ENCODE data around the gene WIPF3. TPM values are rescaled to one million over a fixed set of nuclear protein-coding genes. Genes with fewer than 3 reads are reported as not detected.

WIPF3 gene
- total RNA-seq, 1 donor from 2014 or later = not detected

Other genes with a start within 250 kb of the WIPF3 start
- gene PRR15, start 242.7 kb upstream of the WIPF3 start, total RNA-seq = not detected in 2 replicates
- 0.56 and 0.78 TPM in 2 replicates for gene SCRN1, start 183.3 kb downstream of the WIPF3 start, total RNA-seq
- 8.4 and 10.6 TPM in 2 replicates for gene FKBP14, start 220.2 kb downstream of the WIPF3 start, total RNA-seq
- 8.8 and 10.6 TPM in 2 replicates for gene PLEKHA8, start 221.9 kb downstream of the WIPF3 start, total RNA-seq

Measured in activated T-helper 1 cell treated with anti-CD3 and anti-CD28 coated beads, Interleukin-12 subunit alpha, Interleukin-12 subunit beta, Interleukin-2, Interleukin-4 antibody, amounts not matched to agents 30 ng/mL and 10 ng/mL and 1 ng/mL, durations not matched to agents 14 hours and 24 hours and 36 hours (primary cell).